PFSK-1 (cell line): ENCODE results near the gene GCHFR.

Experiments used
- POLR2AphosphoS5 ChIP-seq: IDR thresholded peaks from 2 replicates; pipeline ENCODE4 v1.6.1; 2012; ENCODE audit warnings: low read depth, mild to moderate bottlenecking, control low read depth, low read length, moderate library complexity
- TAF1 ChIP-seq: IDR thresholded peaks from 2 replicates; pipeline ENCODE4 v1.6.1; 2012; ENCODE audit warnings: low read length, control low read depth, borderline replicate concordance; ENCODE audit not compliant: insufficient read depth

- TF ChIP-seq POLR2AphosphoS5 (no peak), TAF1 (no peak)
These were observed 32.8 kb upstream of the GCHFR start for GRCh38 chr15:40731034-40731433.
